ENCODE results near the gene SCAF8. TPM values are rescaled to one million over a fixed set of nuclear protein-coding genes. Genes with fewer than 3 reads are reported as not detected.

SCAF8 gene, protein sequence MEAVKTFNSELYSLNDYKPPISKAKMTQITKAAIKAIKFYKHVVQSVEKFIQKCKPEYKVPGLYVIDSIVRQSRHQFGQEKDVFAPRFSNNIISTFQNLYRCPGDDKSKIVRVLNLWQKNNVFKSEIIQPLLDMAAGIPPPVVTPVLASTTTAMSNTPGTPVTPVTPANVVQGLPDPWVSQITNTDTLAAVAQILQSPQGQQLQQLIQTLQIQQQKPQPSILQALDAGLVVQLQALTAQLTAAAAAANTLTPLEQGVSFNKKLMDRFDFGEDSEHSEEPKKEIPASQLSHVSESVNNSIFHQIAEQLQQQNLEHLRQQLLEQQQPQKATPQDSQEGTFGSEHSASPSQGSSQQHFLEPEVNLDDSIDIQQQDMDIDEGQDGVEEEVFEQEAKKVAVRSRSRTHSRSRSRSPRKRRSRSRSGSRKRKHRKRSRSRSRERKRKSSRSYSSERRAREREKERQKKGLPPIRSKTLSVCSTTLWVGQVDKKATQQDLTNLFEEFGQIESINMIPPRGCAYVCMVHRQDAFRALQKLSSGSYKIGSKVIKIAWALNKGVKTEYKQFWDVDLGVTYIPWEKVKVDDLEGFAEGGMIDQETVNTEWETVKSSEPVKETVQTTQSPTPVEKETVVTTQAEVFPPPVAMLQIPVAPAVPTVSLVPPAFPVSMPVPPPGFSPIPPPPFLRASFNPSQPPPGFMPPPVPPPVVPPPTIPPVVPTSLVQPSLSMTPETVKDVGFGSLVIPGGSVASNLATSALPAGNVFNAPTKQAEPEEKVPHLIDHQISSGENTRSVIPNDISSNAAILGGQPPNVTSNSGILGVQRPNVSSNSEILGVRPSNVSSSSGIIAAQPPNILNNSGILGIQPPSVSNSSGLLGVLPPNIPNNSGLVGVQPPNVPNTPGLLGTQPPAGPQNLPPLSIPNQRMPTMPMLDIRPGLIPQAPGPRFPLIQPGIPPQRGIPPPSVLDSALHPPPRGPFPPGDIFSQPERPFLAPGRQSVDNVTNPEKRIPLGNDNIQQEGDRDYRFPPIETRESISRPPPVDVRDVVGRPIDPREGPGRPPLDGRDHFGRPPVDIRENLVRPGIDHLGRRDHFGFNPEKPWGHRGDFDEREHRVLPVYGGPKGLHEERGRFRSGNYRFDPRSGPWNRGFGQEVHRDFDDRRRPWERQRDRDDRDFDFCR (N-terminal part only)
- 10 to 100 TPM; 55.0 to 62.1 TPM for total RNA-seq
- 121 to 144 reads per million in 2 donors for total RNA-seq

DNA sequence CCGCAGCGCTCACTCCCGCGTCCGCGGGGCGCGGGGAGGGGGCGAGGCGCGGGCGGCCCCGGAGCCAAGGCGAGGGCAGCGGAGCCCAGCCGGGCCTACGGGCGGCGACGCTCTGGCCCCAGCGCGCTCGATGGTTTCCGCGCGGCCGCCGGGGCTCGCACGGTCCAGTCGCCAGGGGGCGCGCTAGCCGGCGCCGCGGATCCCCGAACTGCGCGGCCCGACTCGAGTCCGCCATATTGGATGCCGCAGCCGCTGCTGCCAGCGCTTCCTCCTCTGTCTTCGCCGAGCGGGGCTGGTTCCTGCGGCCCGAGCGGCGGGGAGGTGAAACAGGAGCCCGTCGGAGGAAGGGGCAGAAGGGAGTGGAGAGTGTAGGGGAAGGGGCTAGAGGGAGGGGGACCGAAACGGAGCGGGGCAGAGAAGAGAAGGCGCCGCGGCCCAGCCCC is at the start of gene SCAF8:
SCAF8 (plus strand) TSS at position 234 of the 443 bp plus-strand sequence. CDS start 485 bp downstream, outside the sequence.
- Mint-ChIP-seq H3K36me3 (ENCODE audit: low read depth) (no peaks in the 10 kb centered on the region), H3K4me1 (peaks cover 28% of the 10 kb centered on the region), H3K27me3 (no peaks in the 10 kb centered on the region), H3K4me3 (peak within 1 kb of the TSS; percentile 93), H3K27ac (peak within 1 kb of the TSS; percentile 94)
- no peaks in the 10 kb centered on the region for H3K9me3 ChIP-seq (ENCODE audit: control insufficient read depth, low read length, poor library complexity, severe bottlenecking)
- DNase-seq (peak; percentile 80 to 89 (median 84)), ATAC-seq (peak; percentile 79)

DNA sequence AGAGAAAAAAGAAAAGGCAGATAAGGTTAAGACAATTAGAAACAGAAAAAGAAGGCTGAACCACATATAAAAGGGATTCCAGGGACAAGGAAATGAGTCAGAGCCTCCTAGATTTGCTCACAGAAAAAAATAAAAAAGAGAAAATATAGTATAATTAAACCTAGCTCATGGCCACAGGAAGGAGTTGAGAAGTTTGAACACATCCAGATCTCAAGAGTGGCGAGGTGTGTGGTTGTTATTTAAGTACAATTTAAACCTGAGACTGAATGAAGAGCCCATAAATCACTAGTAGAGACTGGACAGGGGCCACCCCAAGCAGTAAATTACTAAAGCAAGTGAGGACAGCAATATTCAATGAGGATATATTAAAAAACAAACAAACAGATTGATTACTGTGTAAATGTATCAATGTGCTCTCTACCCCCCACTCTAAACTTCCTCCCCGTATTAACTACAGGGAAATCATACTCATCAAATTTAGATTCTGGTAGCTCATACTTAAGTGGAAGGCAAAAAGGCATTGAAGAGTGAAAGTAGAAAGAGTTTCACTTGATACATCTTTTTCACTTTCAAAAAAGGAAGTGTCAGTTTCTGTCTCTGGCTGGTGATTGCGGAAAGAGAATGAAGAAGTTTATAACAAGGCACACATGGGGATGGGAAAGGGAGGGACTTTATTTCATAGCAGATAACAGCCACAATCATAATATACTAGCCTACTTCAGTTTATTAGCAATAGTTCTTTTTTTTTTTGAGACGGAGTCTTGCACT is 49.3 kb upstream of the SCAF8 start:
- ATAC-seq (peak; percentile 61), DNase-seq (no peak)
- H3K27ac Mint-ChIP-seq: peak overlapping the region; percentile 82
- no peaks in the 10 kb centered on the region for H3K36me3 Mint-ChIP-seq (ENCODE audit: low read depth)
- H3K9me3 ChIP-seq (ENCODE audit: control insufficient read depth, low read length, poor library complexity, severe bottlenecking): no peaks in the 10 kb centered on the region
- H3K4me3 Mint-ChIP-seq: no peak overlapping the region
- peaks cover 9% of the 10 kb centered on the region for H3K4me1 Mint-ChIP-seq
- H3K27me3 Mint-ChIP-seq: no peaks in the 10 kb centered on the region

DNA sequence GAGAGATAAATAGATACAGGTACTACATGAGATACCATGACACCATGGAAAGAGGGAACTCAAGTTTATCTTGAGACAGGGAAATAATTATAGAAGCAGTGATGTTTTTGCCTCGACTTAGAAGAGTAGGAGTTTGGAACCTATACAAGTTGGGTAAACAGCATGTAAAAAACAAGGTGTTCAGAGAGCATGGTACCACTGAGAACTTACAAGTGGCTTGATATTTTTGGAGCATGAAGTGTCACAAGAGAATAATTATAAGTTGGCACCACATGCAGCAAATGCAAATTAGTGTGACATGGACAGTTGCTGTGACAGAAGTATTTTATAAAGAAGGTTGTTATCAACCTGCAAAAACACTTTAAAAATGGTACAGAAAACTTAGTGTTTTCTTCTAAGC is 47.1 kb upstream of the SCAF8 start:
- H3K27ac Mint-ChIP-seq: no peak overlapping the region
- no peaks in the 10 kb centered on the region for H3K27me3 Mint-ChIP-seq
- DNase-seq (no peak), ATAC-seq (no peak)
- no peaks in the 10 kb centered on the region for H3K36me3 Mint-ChIP-seq (ENCODE audit: low read depth)
- H3K4me1 Mint-ChIP-seq: peaks cover 9% of the 10 kb centered on the region
- no peaks in the 10 kb centered on the region for H3K9me3 ChIP-seq (ENCODE audit: control insufficient read depth, low read length, poor library complexity, severe bottlenecking)
- no peak overlapping the region for H3K4me3 Mint-ChIP-seq

DNA sequence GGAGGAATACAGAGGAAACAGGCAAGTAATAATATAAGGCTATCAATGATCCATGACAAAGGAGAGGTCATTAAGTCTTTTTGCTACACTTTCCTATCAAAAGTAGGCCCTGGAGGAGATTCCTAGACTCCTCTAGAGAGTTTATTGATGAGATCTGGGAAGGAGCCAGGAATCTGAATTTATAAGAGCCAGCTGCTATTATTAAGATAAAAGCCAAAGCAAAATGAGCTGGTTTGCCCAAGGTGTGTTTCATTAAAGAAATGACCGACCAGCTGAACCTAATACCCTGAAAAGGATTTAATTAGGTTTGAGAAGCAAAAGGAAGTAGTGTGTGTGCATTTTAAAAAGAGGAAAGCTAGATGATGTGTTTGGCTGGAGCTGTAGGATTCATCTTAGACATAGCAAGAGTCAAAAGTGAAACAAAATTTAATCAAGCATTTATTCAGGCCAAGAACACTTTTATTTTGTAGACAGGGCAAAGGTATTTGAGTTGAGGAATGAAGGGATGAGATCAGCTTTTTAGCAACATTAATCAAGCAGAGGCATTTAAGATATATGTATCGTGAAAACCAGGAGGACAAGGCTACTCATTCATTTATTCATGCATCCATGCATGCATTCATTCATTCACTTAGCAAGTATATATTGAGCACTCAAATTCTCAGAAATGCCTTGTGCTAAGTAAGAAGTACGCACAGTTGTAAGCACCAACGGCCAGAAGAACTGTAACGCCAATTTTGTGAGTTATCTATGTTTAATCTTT is 43.5 kb upstream of the SCAF8 start:
- H3K36me3 Mint-ChIP-seq (ENCODE audit: low read depth): no peaks in the 10 kb centered on the region

DNA sequence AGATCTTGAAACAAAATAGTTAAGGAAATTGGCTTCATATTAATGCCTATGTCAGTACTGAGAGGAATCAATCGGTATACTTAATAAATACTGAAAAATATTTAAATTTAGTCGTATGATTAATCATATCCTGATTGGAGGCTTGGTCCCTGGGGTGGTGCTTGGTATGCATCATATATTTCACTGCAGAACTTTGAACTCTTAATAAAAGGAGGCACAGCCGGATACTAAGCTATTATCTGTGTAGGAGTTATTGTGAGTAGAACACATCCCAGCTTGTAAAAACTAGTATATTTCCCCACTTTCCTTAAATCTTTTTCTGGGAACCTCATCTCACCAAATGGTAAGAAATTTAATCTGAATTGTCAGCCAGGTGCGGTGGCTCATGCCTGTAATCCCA is 42.4 kb upstream of the SCAF8 start:
- no peaks in the 10 kb centered on the region for H3K27me3 Mint-ChIP-seq
- ATAC-seq (no peak), DNase-seq (no peak)
- H3K9me3 ChIP-seq (ENCODE audit: control insufficient read depth, low read length, poor library complexity, severe bottlenecking): no peaks in the 10 kb centered on the region
- H3K4me1 Mint-ChIP-seq: no peaks in the 10 kb centered on the region
- H3K4me3 Mint-ChIP-seq: no peak overlapping the region
- H3K36me3 Mint-ChIP-seq (ENCODE audit: low read depth): no peaks in the 10 kb centered on the region
- H3K27ac Mint-ChIP-seq: no peak overlapping the region

More for the DNA sequence above, 43.5 kb upstream of the SCAF8 start:
- DNase-seq (no peak), ATAC-seq (no peak)
- H3K4me1 Mint-ChIP-seq: no peaks in the 10 kb centered on the region
- H3K27ac Mint-ChIP-seq: peak overlapping the region; percentile 41
- no peaks in the 10 kb centered on the region for H3K9me3 ChIP-seq (ENCODE audit: control insufficient read depth, low read length, poor library complexity, severe bottlenecking)
- H3K27me3 Mint-ChIP-seq: no peaks in the 10 kb centered on the region
- H3K4me3 Mint-ChIP-seq: no peak overlapping the region

DNA sequence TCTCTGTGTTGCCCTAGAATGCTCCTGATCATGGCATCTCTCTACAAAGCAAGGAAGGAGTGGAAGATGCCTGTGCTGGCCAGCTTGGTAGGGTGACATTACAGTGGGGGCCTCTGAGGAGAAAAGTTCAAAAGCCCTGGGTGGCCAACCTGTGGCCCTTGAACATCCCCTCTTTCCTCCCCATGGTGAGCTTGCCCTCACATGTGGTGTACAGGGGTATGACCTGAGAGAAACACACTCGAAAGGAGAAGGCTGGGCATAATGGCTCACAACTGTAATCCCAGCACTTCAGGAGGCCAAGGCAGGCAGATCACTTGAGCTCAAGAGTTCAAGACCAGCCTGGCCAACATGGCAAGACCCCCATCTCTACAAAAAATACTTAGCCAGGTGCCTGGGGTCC is 36.6 kb upstream of the SCAF8 start:
- ATAC-seq: no peak
- no peak overlapping the region for H3K27ac Mint-ChIP-seq

DNA sequence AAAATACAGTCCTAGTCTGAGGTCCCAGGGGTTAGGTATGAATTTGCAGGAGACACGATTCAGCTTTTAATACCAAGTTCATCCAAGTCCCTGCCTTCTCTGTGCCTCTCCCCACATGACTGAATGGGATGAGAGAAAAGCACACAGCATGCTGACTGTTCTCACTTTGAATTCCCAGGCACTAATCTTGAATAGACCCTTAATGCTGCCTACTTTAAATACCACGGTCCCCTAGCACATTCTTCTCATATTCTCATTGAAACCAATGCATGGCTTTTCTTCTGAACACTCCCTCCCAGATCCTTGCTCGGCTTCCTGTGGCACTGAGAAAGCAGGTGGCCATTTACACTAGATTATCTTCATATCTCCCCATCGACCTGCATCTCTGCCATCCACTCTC is 30.1 kb upstream of the SCAF8 start:
- Mint-ChIP-seq H3K36me3 (ENCODE audit: low read depth) (peaks cover 2% of the 10 kb centered on the region), H3K4me1 (peaks cover 3% of the 10 kb centered on the region), H3K27ac (no peak overlapping the region), H3K27me3 (peaks cover 47% of the 10 kb centered on the region), H3K4me3 (no peak overlapping the region)
- DNase-seq: no peak
- no peak for ATAC-seq
- no peaks in the 10 kb centered on the region for H3K9me3 ChIP-seq (ENCODE audit: control insufficient read depth, low read length, poor library complexity, severe bottlenecking)

More for the DNA sequence above, 36.6 kb upstream of the SCAF8 start:
- H3K36me3 Mint-ChIP-seq (ENCODE audit: low read depth): peaks cover under 1% of the 10 kb centered on the region
- DNase-seq: no peak
- H3K4me1 Mint-ChIP-seq: peaks cover under 1% of the 10 kb centered on the region
- no peaks in the 10 kb centered on the region for H3K9me3 ChIP-seq (ENCODE audit: control insufficient read depth, low read length, poor library complexity, severe bottlenecking)
- peaks cover 10% of the 10 kb centered on the region for H3K27me3 Mint-ChIP-seq
- no peak overlapping the region for H3K4me3 Mint-ChIP-seq

DNA sequence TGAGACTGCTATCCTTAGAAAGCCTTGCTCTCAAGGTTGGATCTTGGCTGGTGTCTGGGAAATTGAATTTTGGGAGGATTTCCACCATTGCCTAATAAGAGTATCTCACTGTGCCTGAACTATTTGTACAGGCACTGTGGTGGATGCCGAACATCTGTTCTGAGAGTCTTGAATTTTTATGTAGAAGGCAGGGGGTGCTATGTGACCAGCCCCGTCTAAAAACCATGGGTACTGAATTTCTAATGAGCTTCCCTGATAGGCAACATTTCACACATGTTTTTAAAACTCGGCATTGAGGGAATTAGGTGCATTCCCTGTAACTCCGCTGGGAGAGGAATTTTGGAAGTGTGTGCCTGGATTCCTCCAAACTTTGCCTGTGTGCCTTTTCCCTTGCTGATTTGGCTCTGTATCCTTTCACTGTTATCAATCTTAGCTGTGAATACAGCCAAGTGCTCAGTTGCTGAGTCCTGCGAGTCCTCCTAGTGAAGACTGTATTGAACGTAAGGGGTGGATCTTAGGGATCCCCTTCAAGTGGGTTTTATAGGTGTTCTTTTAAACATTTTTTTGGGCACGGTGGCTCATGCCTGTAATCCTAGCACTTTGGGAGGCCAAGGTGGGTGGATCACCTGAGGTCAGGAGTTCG is 27.6 kb upstream of the SCAF8 start:
- peaks cover 53% of the 10 kb centered on the region for H3K27me3 Mint-ChIP-seq
- ATAC-seq (no peak), DNase-seq (no peak)
- no peaks in the 10 kb centered on the region for H3K9me3 ChIP-seq (ENCODE audit: control insufficient read depth, low read length, poor library complexity, severe bottlenecking)
- H3K27ac Mint-ChIP-seq: no peak overlapping the region
- H3K36me3 Mint-ChIP-seq (ENCODE audit: low read depth): peaks cover 2% of the 10 kb centered on the region
- peaks cover 3% of the 10 kb centered on the region for H3K4me1 Mint-ChIP-seq
- H3K4me3 Mint-ChIP-seq: no peak overlapping the region

DNA sequence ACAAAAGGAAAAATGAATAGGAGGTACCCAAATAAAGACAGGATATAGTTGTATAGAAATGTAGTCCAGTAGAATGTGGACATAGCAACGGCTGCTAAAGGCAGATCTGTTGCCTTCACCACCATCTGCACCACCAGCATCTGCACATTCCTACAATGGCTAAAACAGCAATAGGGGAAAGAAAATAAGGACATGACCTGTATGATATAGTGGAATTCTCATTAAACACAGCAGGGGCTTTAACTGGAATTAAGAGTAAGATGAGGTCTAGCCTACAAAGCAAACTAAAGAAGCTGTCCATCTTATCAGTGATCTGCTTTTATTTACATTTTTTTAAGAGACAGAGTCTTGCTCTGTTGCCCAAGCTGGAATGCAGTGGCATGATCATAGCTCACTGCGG is 26.8 kb upstream of the SCAF8 start:
- Mint-ChIP-seq H3K4me3 (no peak overlapping the region), H3K36me3 (ENCODE audit: low read depth) (peaks cover 2% of the 10 kb centered on the region), H3K27ac (no peak overlapping the region), H3K27me3 (peaks cover 46% of the 10 kb centered on the region), H3K4me1 (peaks cover 3% of the 10 kb centered on the region)
- no peaks in the 10 kb centered on the region for H3K9me3 ChIP-seq (ENCODE audit: control insufficient read depth, low read length, poor library complexity, severe bottlenecking)
- no peak for DNase-seq
- ATAC-seq: no peak

DNA sequence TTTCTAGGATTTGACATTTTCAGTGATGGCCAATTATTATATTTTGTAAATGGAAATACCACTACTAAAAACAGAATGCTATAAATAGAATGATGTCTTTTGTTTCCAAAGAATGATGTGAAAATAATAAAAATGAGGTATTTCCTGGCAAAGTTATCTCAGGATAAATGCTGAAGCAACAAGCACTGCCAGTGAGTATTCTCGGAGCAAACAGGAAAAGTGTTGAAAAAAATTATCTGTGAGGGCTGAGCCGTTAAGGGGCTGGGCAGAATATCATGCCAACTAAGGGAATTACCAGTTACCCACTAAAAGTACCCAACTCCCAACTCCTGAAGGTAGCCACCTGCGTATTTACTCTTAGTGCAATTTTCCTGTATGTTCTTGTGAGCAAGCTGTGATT is 23.6 kb upstream of the SCAF8 start:
- Mint-ChIP-seq H3K27ac (no peak overlapping the region), H3K27me3 (peaks cover 31% of the 10 kb centered on the region), H3K36me3 (ENCODE audit: low read depth) (no peaks in the 10 kb centered on the region), H3K4me1 (no peaks in the 10 kb centered on the region), H3K4me3 (no peak overlapping the region)
- ATAC-seq (no peak), DNase-seq (no peak)
- no peaks in the 10 kb centered on the region for H3K9me3 ChIP-seq (ENCODE audit: control insufficient read depth, low read length, poor library complexity, severe bottlenecking)

DNA sequence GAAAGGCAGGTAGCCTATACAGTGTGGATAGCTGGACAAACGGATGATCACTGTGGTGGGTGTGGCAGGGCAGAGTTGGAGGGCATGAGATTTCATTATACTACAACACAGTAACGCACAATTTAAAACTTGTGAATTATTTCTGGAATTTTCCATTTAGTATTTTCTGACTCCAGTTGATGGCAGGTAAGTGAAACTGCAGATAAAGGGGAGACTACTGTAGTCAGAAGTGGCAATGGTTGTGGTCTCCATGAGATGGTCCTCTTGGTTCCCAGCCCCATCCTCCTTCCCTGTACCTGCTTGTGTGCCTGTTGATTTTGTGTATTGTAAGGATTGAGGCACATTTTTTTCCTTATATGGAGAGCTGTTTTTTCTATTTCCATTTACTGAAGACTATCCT is 22.5 kb upstream of the SCAF8 start:
- no peak for ATAC-seq
- Mint-ChIP-seq H3K36me3 (ENCODE audit: low read depth) (no peaks in the 10 kb centered on the region), H3K27ac (no peak overlapping the region), H3K4me1 (no peaks in the 10 kb centered on the region), H3K27me3 (peaks cover 26% of the 10 kb centered on the region), H3K4me3 (no peak overlapping the region)
- DNase-seq: no peak
- H3K9me3 ChIP-seq (ENCODE audit: control insufficient read depth, low read length, poor library complexity, severe bottlenecking): no peaks in the 10 kb centered on the region

All from T-helper 17 cell (primary cell).